ENCODE measurements around the gene ISLR. TPM values are rescaled to one million over a fixed set of nuclear protein-coding genes. Genes with fewer than 3 reads are reported as not detected.
A peak's percentile ranks its signal among the peaks of the same experiment; 100 is the strongest.

Gene ISLR
- total and polyA plus RNA-seq, 2 of the 4 experiments (the other 2 are of a cell fraction), result under 0.01 to 0.79 TPM

- H3K27me3 ChIP-seq (ENCODE audit: control insufficient read depth, insufficient read depth, low read length), result peaks cover 87% of the 10 kb centered on the region
- H2BK120ac ChIP-seq (ENCODE audit: low read depth, low read length), result no peak overlapping the region
- no peak overlapping the region for H2BK5ac ChIP-seq (ENCODE audit: low read depth, low read length, poor library complexity, severe bottlenecking)
- no peak overlapping the region for H2BK15ac ChIP-seq (ENCODE audit: low read depth, low read length)
- no peak overlapping the region for H3K56ac ChIP-seq (ENCODE audit: extremely low read depth, insufficient read depth, low read length)
- no peak overlapping the region for H3K4me3 ChIP-seq (ENCODE audit: insufficient read depth, low read depth, low read length)
- dilution Hi-C loops (cut with HindIII; ENCODE audit: low sequenced_read_pairs, unreplicated experiment) (no loop called here), in situ Hi-C loops (cut with MboI; ENCODE audit: low sequenced_read_pairs) (loop anchor here (5.0 to 25.0 kb wide), 3 partner anchors 67 to 1487 kb away; no protein-coding TSS in a partner anchor), intact Hi-C loops (cut with micrococcal nuclease) (no loop called here)
- ATAC-seq (ENCODE audit: low read depth) (no peak), DNase-seq (no peak)
- WGBS, 2 experiments (ENCODE audit: extremely low coverage in 2 of 2, insufficient read length in 1 of 2), result no CpG with 5 or more reads among the region's 7 CpGs
- no peak overlapping the region for H3K4ac ChIP-seq (ENCODE audit: low read depth, low read length)
- H3K4me2 ChIP-seq (ENCODE audit: low read depth, low read length), result no peak overlapping the region
- no peak overlapping the region for H3K18ac ChIP-seq (ENCODE audit: low read depth, low read length)
- no peak overlapping the region for H3K23ac ChIP-seq (ENCODE audit: low read depth, low read length)
- H4K91ac ChIP-seq (ENCODE audit: insufficient read depth, low read depth, low read length), result no peak overlapping the region
- no peak for TF ChIP-seq POLR2A (IDR thresholded peaks at IDR 0.05; ENCODE audit: low read depth, low read length)
- no peak for TF ChIP-seq CTCF (conservative IDR thresholded peaks at IDR 0.05; ENCODE audit: low read depth, low read length)
- TF ChIP-seq RFX5 (IDR thresholded peaks at IDR 0.05; ENCODE audit: low read depth, low read length), result no peak
- no peak for TF ChIP-seq SMC3 (IDR thresholded peaks at IDR 0.05; ENCODE audit: low read depth, low read length)
- TF ChIP-seq MXI1 (IDR thresholded peaks at IDR 0.05; ENCODE audit: borderline replicate concordance, low read depth, low read length), result no peak
- TF ChIP-seq CEBPB (IDR thresholded peaks at IDR 0.05; ENCODE audit: low read depth, low read length), result no peak
- TF ChIP-seq, protein P1, sequence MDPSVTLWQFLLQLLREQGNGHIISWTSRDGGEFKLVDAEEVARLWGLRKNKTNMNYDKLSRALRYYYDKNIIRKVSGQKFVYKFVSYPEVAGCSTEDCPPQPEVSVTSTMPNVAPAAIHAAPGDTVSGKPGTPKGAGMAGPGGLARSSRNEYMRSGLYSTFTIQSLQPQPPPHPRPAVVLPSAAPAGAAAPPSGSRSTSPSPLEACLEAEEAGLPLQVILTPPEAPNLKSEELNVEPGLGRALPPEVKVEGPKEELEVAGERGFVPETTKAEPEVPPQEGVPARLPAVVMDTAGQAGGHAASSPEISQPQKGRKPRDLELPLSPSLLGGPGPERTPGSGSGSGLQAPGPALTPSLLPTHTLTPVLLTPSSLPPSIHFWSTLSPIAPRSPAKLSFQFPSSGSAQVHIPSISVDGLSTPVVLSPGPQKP (IDR thresholded peaks at IDR 0.05; ENCODE audit: borderline replicate concordance, low read depth, low read length), result no peak
- TF ChIP-seq CHD1 (IDR thresholded peaks at IDR 0.05; ENCODE audit: low read depth, low read length), result no peak
- no peak for TF ChIP-seq USF2 (IDR thresholded peaks at IDR 0.05; ENCODE audit: low read depth, low read length)
- TF ChIP-seq BHLHE40 (IDR thresholded peaks at IDR 0.05; ENCODE audit: low read depth, low read length), result no peak
- TF ChIP-seq MAFK (IDR thresholded peaks at IDR 0.05; ENCODE audit: low read depth, low read length), result no peak
- H3K27ac ChIP-seq (ENCODE audit: insufficient read depth, low read length), result no peak overlapping the region
- no peak overlapping the region for H4K5ac ChIP-seq (ENCODE audit: low read depth, low read length)
- no peak overlapping the region for H2AFZ ChIP-seq (replicated peaks; ENCODE audit: low read length, poor library complexity)
- no peak overlapping the region for H3K9ac ChIP-seq (ENCODE audit: low read depth, low read length)
- H4K8ac ChIP-seq (ENCODE audit: low read depth in 2 of 2, low read length in 2 of 2), result no peak overlapping the region
- no peaks in the 10 kb centered on the region for H3K9me1 ChIP-seq (ENCODE audit: insufficient read depth, low read length)
- no peaks in the 10 kb centered on the region for H4K20me1 ChIP-seq (ENCODE audit: insufficient read depth, low read length)
- H3K9me3 ChIP-seq (ENCODE audit: control insufficient read depth, insufficient read depth, low read length), result no peaks in the 10 kb centered on the region
- no peaks in the 10 kb centered on the region; the same call in 1 of the 2 replicates for H3K4me1 ChIP-seq (ENCODE audit: control insufficient read depth, insufficient read depth, low read length)
- ChIA-PET POLR2A (ENCODE audit: unreplicated experiment) (no interaction called here), CTCF (no interaction called here)
- no TSS peak for BruUV-seq (replicated peaks)
- H2AK5ac ChIP-seq (ENCODE audit: low read depth, low read length), result no peak overlapping the region
- H3K14ac ChIP-seq (replicated peaks; ENCODE audit: low read depth, low read length), result no peak overlapping the region
- peak overlapping the region; percentile 56 for H2AK9ac ChIP-seq (replicated peaks; ENCODE audit: low read depth, low read length, poor library complexity)
- no peaks in the 10 kb centered on the region for H3K36me3 ChIP-seq (ENCODE audit: control insufficient read depth, insufficient read depth, low read length)
- no peak overlapping the region for H2BK20ac ChIP-seq (ENCODE audit: low read depth, low read length)
- no peaks in the 10 kb centered on the region for H3K79me1 ChIP-seq (ENCODE audit: low read depth in 1 of 2, low read length in 2 of 2)
Measured at GRCh38 chr15:74124759-74125158, 48.8 kb upstream of the ISLR start.
